Measurements from ENCODE around the gene PIBF1.
"Not testable (repeated sequence)": the region's sequence is repeated elsewhere in the genome, so short reads cannot be mapped to it uniquely, and the experiment has no call there.

The PIBF1 gene

DNA sequence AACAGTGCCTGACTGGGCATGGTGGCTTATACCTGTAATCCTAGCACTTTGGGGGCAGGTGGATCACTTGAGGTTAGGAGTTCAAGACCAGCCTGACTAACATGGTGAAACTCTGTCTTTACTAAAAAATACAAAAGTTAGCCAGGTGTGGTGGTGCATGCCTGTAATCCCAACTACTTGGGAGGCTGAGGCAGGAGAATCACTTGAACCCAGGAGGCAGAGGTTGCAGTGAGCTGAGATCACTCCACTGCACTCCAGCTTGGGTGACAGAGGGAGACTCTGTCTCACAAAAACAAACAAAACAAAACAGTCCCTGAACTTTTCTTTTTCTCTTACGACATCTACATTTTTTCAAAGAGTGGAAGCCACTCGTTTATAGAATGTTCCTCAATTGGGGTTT, 266.7 kb downstream of the PIBF1 start:
- H3K27ac ChIP-seq (ENCODE audit: low read depth, low read length); H3K9me3 ChIP-seq (ENCODE audit: control insufficient read depth, insufficient read depth, low read depth, low read length); H3K27me3 ChIP-seq (ENCODE audit: control insufficient read depth, insufficient read depth, low read length): not testable (repeated sequence)

DNA sequence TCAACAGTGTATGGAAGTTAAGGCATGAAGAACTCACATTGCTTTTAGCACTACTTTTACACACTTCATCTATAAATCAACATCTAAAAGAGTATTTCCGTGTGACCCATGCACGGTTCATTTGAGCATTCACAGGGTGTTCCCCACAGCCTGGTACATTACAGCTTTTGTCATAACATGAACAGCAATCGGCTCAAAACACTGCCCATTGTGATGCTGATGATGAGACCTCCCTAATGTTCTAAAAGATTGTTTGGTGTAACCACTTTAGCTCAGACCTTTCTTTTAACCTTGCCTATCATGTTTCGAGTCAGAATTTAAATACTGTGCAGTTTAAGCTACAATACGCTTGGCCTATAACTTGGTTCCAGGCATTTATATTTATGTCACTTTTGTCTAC, 272.8 kb downstream of the PIBF1 start:
- no peaks in the 10 kb centered on the region for H3K9me3 ChIP-seq (ENCODE audit: control insufficient read depth, insufficient read depth, low read depth, low read length)
- peaks cover 20% of the 10 kb centered on the region for H3K4me1 ChIP-seq (ENCODE audit: control insufficient read depth, insufficient read depth, low read length)
- H3K36me3 ChIP-seq (ENCODE audit: control insufficient read depth, insufficient read depth, low read length) = no peaks in the 10 kb centered on the region
- no peak overlapping the region for H3K9ac ChIP-seq (ENCODE audit: low read length)
- H3K4me3 ChIP-seq (ENCODE audit: low read depth, low read length) = no peak overlapping the region
- peaks cover 17% of the 10 kb centered on the region for H3K27me3 ChIP-seq (ENCODE audit: control insufficient read depth, insufficient read depth, low read length)
- H3K27ac ChIP-seq (ENCODE audit: low read depth, low read length) = no peak overlapping the region

More for the DNA sequence above, 266.7 kb downstream of the PIBF1 start:
- H3K36me3 ChIP-seq (ENCODE audit: control insufficient read depth, insufficient read depth, low read length); H3K4me1 ChIP-seq (ENCODE audit: control insufficient read depth, insufficient read depth, low read length); H3K4me3 ChIP-seq (ENCODE audit: low read depth, low read length); H3K9ac ChIP-seq (ENCODE audit: low read length): not testable (repeated sequence)

DNA sequence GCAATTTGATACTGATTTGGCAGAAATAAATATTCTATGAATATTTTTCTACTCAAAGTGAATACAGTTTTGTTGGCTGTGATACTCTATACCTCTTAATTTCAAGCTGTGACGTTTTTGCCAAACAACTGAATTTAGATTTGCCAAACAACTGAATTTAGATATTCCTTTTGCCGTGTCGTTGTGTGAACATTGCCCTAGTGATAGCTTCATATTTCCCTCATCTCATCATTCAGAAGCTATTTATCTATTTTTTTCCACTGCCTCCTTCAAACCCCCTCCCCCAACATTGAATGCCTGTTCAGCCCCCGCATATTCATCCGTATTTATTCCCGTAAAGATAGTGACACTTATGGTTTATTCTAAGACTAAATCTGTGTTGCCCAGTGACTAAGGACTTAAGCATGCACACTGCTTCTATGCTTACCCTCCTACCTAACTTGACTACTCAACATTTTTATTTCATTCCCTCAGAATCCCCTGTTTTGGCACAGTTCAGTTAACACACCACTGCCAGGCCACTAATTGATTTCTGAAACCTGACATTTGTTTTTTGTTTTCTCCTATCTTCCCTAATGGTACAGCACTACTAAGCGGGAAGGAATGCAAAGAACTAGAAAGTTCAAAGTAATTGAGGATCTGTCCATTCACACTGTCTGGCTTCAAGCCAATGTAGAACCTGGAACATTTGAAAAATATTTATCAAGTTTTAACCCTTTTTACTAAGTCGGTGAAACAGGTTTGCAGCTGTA, 274.1 kb downstream of the PIBF1 start:
- peaks cover 30% of the 10 kb centered on the region for H3K27me3 ChIP-seq (ENCODE audit: control insufficient read depth, insufficient read depth, low read length)
- H3K9ac ChIP-seq (ENCODE audit: low read length) = no peak overlapping the region
- no peaks in the 10 kb centered on the region for H3K36me3 ChIP-seq (ENCODE audit: control insufficient read depth, insufficient read depth, low read length)
- no peaks in the 10 kb centered on the region for H3K9me3 ChIP-seq (ENCODE audit: control insufficient read depth, insufficient read depth, low read depth, low read length)
- peaks cover 25% of the 10 kb centered on the region for H3K4me1 ChIP-seq (ENCODE audit: control insufficient read depth, insufficient read depth, low read length)
- H3K4me3 ChIP-seq (ENCODE audit: low read depth, low read length) = no peak overlapping the region
- no peak overlapping the region for H3K27ac ChIP-seq (ENCODE audit: low read depth, low read length)

DNA sequence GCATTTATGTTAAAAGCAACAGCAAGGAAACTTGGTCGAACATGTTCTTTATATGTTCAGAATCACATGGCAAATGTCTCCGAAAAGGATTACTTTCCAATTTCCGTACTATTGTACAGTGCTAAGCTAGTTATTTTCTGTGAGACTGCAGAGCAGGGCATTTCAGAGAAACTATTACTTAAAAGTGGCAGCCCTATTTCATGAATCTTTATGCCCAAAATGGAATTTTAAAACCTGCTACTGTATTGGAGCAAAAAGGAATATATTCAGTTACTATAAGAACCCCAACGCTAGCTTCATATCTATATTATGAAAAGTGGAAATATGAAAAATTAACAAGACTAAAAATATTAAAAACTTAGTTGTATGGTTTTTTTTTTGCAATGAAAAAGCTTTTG, 274.6 kb downstream of the PIBF1 start:
- no peak overlapping the region for H3K4me3 ChIP-seq (ENCODE audit: low read depth, low read length)

DNA sequence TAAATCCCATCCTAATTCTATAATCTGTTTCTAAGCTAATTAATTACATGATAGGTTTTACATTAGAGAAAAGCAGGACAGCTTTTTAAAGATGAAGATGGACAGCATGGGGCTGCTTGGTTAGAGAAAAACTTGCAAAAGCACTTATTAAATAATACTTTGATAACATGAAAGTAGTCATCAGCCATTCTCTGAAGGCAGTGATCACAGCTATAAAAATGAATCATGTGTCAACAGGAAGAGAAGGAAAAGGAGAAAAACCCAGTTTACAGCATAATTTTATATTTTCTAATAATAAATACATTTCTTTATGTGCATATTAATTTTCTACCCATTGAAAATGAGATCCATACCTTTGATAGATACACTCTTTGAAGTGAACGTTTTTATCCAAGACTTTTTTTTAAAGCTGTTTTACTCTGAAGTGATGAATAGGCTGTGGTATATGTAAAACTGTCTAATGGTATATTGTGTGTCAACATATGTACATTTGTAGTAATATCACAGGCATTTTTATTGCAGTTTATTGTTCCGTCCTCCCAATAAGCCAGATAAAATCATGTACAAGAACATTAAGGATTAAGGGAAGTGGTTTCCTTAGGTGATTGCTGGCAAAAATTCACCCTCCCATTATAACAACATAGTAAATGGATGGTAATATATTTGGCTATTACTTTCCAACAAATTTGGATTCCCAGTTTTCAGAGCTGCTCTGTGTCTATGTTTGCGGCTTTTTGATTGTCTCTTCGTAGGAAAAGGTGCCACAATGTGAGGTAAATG, 275.5 kb downstream of the PIBF1 start:
- Histone ChIP-seq H3K27ac (ENCODE audit: low read depth, low read length) (no peak overlapping the region), H3K27me3 (ENCODE audit: control insufficient read depth, insufficient read depth, low read length) (peaks cover 45% of the 10 kb centered on the region), H3K4me3 (ENCODE audit: low read depth, low read length) (peak overlapping the region; percentile 78; the same call in 1 of the 2 replicates), H3K4me1 (ENCODE audit: control insufficient read depth, insufficient read depth, low read length) (peaks cover 38% of the 10 kb centered on the region), H3K9ac (ENCODE audit: low read length) (no peak overlapping the region), H3K36me3 (ENCODE audit: control insufficient read depth, insufficient read depth, low read length) (peaks cover 7% of the 10 kb centered on the region; the same call in 1 of the 2 replicates), H3K9me3 (ENCODE audit: control insufficient read depth, insufficient read depth, low read depth, low read length) (no peaks in the 10 kb centered on the region)

More for the DNA sequence above, 274.6 kb downstream of the PIBF1 start:
- no peaks in the 10 kb centered on the region for H3K36me3 ChIP-seq (ENCODE audit: control insufficient read depth, insufficient read depth, low read length)
- H3K27ac ChIP-seq (ENCODE audit: low read depth, low read length) = no peak overlapping the region
- no peaks in the 10 kb centered on the region for H3K9me3 ChIP-seq (ENCODE audit: control insufficient read depth, insufficient read depth, low read depth, low read length)
- no peak overlapping the region for H3K9ac ChIP-seq (ENCODE audit: low read length)
- peaks cover 36% of the 10 kb centered on the region for H3K27me3 ChIP-seq (ENCODE audit: control insufficient read depth, insufficient read depth, low read length)
- peaks cover 29% of the 10 kb centered on the region for H3K4me1 ChIP-seq (ENCODE audit: control insufficient read depth, insufficient read depth, low read length)

DNA sequence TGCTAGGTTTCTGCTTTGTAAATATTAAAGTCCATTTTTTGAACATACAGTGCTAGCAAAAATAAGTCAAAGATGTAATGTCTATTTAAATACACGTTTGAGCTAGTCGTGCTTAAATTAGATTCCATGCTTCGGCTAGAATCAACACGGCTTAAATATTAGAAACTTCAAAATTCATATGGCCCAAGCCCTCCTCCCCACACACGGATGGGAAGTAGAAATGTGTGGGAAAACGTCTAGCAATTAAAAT, 276.1 kb downstream of the PIBF1 start:
- H3K27me3 ChIP-seq (ENCODE audit: control insufficient read depth, insufficient read depth, low read length) = peaks cover 46% of the 10 kb centered on the region
- peak overlapping the region; percentile 78 for H3K4me3 ChIP-seq (ENCODE audit: low read depth, low read length)
- H3K9ac ChIP-seq (ENCODE audit: low read length) = peak overlapping the region; percentile 57
- no peaks in the 10 kb centered on the region for H3K9me3 ChIP-seq (ENCODE audit: control insufficient read depth, insufficient read depth, low read depth, low read length)
- H3K4me1 ChIP-seq (ENCODE audit: control insufficient read depth, insufficient read depth, low read length) = peaks cover 39% of the 10 kb centered on the region
- no peak overlapping the region for H3K27ac ChIP-seq (ENCODE audit: low read depth, low read length)
- H3K36me3 ChIP-seq (ENCODE audit: control insufficient read depth, insufficient read depth, low read length) = peaks cover 8% of the 10 kb centered on the region; the same call in 1 of the 2 replicates

DNA sequence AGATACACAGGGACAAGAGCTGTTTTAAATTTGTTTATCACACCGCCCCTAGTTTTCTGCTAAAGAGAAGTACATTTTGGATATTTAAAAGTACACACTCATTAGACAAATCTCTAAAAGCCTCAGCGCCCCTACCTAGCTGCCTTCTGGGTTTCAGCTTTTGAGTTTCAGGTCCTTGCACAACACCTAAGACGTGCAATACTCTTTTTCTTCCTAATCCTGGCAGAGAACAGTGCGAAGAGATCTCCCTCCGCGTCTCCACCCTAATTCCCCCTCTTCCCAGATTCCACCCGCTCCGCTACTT, 276.5 kb downstream of the PIBF1 start:
- Histone ChIP-seq H3K4me3 (ENCODE audit: low read depth, low read length) (peak overlapping the region; percentile 78), H3K9me3 (ENCODE audit: control insufficient read depth, insufficient read depth, low read depth, low read length) (no peaks in the 10 kb centered on the region), H3K4me1 (ENCODE audit: control insufficient read depth, insufficient read depth, low read length) (peaks cover 43% of the 10 kb centered on the region), H3K27me3 (ENCODE audit: control insufficient read depth, insufficient read depth, low read length) (peaks cover 46% of the 10 kb centered on the region), H3K36me3 (ENCODE audit: control insufficient read depth, insufficient read depth, low read length) (peaks cover 8% of the 10 kb centered on the region; the same call in 1 of the 2 replicates), H3K9ac (ENCODE audit: low read length) (peak overlapping the region; percentile 57), H3K27ac (ENCODE audit: low read depth, low read length) (no peak overlapping the region)

DNA sequence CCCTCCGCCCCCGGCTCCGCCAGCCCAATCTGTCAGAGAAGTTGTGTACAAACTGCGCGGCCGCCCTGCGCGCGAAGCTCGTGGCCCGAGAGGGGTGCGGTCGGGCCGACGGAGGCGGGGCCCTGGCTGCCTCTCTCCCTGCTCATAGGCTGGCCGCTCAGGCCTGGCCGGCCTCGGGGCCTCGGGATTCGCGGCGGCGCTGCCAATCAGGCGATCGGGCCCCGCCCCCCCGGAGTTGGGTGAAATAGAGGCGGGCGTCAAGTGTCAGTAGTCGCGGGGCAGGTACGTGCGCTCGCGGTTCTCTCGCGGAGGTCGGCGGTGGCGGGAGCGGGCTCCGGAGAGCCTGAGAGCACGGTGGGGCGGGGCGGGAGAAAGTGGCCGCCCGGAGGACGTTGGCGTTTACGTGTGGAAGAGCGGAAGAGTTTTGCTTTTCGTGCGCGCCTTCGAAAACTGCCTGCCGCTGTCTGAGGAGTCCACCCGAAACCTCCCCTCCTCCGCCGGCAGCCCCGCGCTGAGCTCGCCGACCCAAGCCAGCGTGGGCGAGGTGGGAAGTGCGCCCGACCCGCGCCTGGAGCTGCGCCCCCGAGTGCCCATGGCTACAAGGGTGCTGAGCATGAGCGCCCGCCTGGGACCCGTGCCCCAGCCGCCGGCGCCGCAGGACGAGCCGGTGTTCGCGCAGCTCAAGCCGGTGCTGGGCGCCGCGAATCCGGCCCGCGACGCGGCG, 277.0 kb downstream of the PIBF1 start, which contains the start of gene KLF5:
TSS of gene KLF5 (plus strand) at position 270 of the 724 bp plus-strand sequence. CDS start at position 593, 323 bp downstream.
- Histone ChIP-seq H3K27me3 (ENCODE audit: control insufficient read depth, insufficient read depth, low read length) (peaks cover 46% of the 10 kb centered on the region), H3K4me3 (ENCODE audit: low read depth, low read length) (peak within 1 kb of the TSS; percentile 94), H3K9me3 (ENCODE audit: control insufficient read depth, insufficient read depth, low read depth, low read length) (no peaks in the 10 kb centered on the region), H3K36me3 (ENCODE audit: control insufficient read depth, insufficient read depth, low read length) (peaks cover 8% of the 10 kb centered on the region; the same call in 1 of the 2 replicates), H3K9ac (ENCODE audit: low read length) (peak within 1 kb of the TSS; percentile 93), H3K27ac (ENCODE audit: low read depth, low read length) (no peak within 1 kb of the TSS; the same call in 1 of the 2 replicates), H3K4me1 (ENCODE audit: control insufficient read depth, insufficient read depth, low read length) (peaks cover 48% of the 10 kb centered on the region)

DNA sequence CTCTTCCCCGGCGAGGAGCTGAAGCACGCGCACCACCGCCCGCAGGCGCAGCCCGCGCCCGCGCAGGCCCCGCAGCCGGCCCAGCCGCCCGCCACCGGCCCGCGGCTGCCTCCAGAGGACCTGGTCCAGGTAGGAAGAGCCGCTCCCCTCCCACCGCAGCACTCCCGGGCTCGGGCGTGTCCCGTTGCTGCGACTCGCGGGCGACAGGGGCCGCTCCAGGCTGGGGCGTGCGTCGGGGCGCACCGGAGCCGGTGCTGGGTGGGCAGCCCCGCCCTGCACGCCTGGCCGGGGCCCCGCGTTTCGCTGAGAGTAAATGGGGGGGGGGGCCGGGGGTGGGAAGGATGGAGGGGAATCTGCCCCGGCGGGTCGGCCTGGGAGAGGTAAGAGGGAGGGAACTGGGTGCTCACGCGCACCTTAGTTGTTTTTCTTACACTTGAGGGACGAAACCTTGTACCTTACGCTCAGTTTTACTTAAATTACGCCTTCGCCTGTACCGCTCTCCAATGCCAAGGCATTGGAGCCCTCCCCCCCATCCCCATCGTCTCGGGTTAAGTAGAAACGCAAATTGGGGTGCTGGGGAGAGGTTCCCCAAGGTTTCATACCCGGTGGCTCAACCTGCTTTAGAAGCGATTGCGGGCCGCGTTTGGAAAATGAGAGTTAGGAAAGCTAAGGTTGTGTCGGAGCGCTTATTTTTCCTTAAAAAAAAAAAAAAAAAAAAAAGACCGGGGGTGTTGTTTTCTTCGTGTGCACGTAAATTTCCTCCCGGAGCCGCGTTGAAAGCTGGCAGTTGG, 277.7 kb downstream of the PIBF1 start:
- peak overlapping the region; percentile 94 for H3K4me3 ChIP-seq (ENCODE audit: low read depth, low read length)
- no peaks in the 10 kb centered on the region for H3K9me3 ChIP-seq (ENCODE audit: control insufficient read depth, insufficient read depth, low read depth, low read length)
- H3K9ac ChIP-seq (ENCODE audit: low read length) = peak overlapping the region; percentile 93
- H3K27ac ChIP-seq (ENCODE audit: low read depth, low read length) = no peak overlapping the region; the same call in 1 of the 2 replicates
- H3K4me1 ChIP-seq (ENCODE audit: control insufficient read depth, insufficient read depth, low read length) = peaks cover 50% of the 10 kb centered on the region
- H3K27me3 ChIP-seq (ENCODE audit: control insufficient read depth, insufficient read depth, low read length) = peaks cover 46% of the 10 kb centered on the region
- H3K36me3 ChIP-seq (ENCODE audit: control insufficient read depth, insufficient read depth, low read length) = peaks cover 12% of the 10 kb centered on the region; the same call in 1 of the 2 replicates

DNA sequence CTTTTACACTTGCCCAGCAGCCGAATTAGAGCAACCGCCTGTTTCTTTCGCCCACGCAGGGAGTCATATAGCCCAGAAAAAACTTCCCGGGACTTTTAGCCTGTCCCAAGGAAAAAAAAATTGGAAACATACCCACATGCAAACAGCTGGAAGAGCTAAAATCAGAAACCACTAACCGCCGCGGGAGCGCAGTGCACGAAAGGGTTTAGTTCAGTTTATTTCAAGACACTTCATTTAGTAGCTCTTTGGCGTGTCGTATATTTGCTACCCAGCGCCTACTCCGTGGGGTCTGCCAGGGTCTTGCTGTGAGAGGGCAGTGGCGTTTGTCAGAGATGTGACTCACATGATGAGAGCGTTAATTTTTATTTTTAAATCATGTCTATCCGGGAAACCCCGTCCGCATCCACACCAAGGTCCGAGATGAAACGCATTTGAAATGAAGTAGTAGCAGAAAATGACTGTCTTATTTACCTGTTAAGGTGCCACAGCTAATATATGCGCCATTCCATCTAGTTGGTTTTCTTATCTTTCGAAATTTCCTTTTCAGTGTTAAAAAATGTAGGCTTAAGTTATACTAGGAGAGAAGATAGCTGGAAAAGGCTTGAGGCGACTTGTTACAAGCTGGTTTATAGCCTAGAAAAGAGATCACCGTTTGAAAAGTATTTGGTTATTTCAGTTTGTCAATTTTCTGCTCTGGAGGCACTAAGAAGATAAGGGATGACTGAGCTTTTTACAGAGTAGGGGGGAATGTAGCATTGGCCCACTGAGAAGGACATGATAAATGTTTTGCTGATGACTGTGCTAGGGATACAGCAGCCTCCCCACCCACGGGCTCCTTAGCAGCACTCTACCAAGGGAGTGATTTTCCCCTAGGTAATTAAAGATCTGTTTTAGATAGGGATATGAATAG, 278.6 kb downstream of the PIBF1 start:
- Histone ChIP-seq H3K9ac (ENCODE audit: low read length) (peak overlapping the region; percentile 90), H3K4me1 (ENCODE audit: control insufficient read depth, insufficient read depth, low read length) (peaks cover 51% of the 10 kb centered on the region), H3K36me3 (ENCODE audit: control insufficient read depth, insufficient read depth, low read length) (peaks cover 12% of the 10 kb centered on the region; the same call in 1 of the 2 replicates), H3K9me3 (ENCODE audit: control insufficient read depth, insufficient read depth, low read depth, low read length) (no peaks in the 10 kb centered on the region), H3K4me3 (ENCODE audit: low read depth, low read length) (peak overlapping the region; percentile 94), H3K27ac (ENCODE audit: low read depth, low read length) (no peak overlapping the region; the same call in 1 of the 2 replicates), H3K27me3 (ENCODE audit: control insufficient read depth, insufficient read depth, low read length) (peaks cover 46% of the 10 kb centered on the region)

Data from HUES6 (cell line).